SU-DHL-6 (cell line): ENCODE results near the gene MBL2.

Experiments
- H2AFZ ChIP-seq: fragments of 200-600 bp; sonication (generic); 2 replicates; pipeline ENCODE4 v1.6.1; 2014; ENCODE audit warnings: low read depth, mild to moderate bottlenecking, moderate library complexity, mixed read lengths, antibody characterized with exemption, low read length; ENCODE audit not compliant: severe bottlenecking
- H3F3A ChIP-seq: fragments of 200-600 bp; shearing (Covaris generic); 2 replicates; pipeline ENCODE4 v1.6.0; 2016; ENCODE audit warnings: antibody characterized with exemption, mild to moderate bottlenecking; ENCODE audit not compliant: insufficient read depth
- H3K27ac ChIP-seq: fragments of 200-600 bp; sonication (generic); 2 replicates; pipeline ENCODE4 v1.5.1; 2016; ENCODE audit warnings: low read depth, mild to moderate bottlenecking, low read length, moderate library complexity, mixed read lengths
- H3K27me3 ChIP-seq: fragments of 200-600 bp; sonication (generic), shearing (Covaris generic); 2 replicates; pipeline ENCODE4 v1.6.0; 2014; ENCODE audit warnings: mild to moderate bottlenecking, low read length
- H3K36me3 ChIP-seq: fragments of 200-600 bp; sonication (generic); 2 replicates; pipeline ENCODE4 v1.6.1; 2014; ENCODE audit warnings: mild to moderate bottlenecking, low read length, mixed read lengths
- H3K4me2 ChIP-seq: fragments of 300-600, 200-600 bp; shearing (Covaris generic), sonication (generic); 2 replicates; pipeline ENCODE4 v1.6.0; 2014; ENCODE audit warnings: low read length, low read depth, mild to moderate bottlenecking; ENCODE audit not compliant: poor library complexity, severe bottlenecking
- H3K4me3 ChIP-seq: fragments of 200-600 bp; sonication (generic); 2 replicates; pipeline ENCODE4 v1.5.1; 2014; ENCODE audit warnings: antibody characterized with exemption, low read length, mild to moderate bottlenecking, mixed read lengths; ENCODE audit not compliant: insufficient read depth, poor library complexity, severe bottlenecking
- H3K79me2 ChIP-seq: fragments of 200-600 bp; sonication (generic); 2 replicates; pipeline ENCODE4 v1.6.1; 2014; ENCODE audit warnings: mild to moderate bottlenecking, low read length, moderate library complexity; ENCODE audit not compliant: insufficient read depth
- H3K9ac ChIP-seq: fragments of 200-600 bp; sonication (generic); 2 replicates; pipeline ENCODE4 v1.7.0; 2014; ENCODE audit warnings: mild to moderate bottlenecking, low read length
- H3K9me2 ChIP-seq: fragments of 200-600 bp; sonication (generic); replicated peaks from 2 replicates; pipeline ENCODE4 v1.6.1; 2014; ENCODE audit warnings: low read length; ENCODE audit not compliant: insufficient read depth
- H3K9me3 ChIP-seq: fragments of 200-600 bp; sonication (generic); 2 replicates; pipeline ENCODE4 v1.6.1; 2014; ENCODE audit warnings: low read length, mixed read lengths; ENCODE audit not compliant: insufficient read depth
- H4K20me1 ChIP-seq: fragments of 200-600 bp; sonication (generic); 2 replicates; pipeline ENCODE4 v1.6.1; 2014; ENCODE audit warnings: low read depth, mild to moderate bottlenecking, antibody characterized with exemption, low read length, moderate library complexity, mixed read lengths
- EZH2phosphoT487 ChIP-seq: fragments of 200-600 bp; sonication (generic), shearing (Covaris generic); conservative IDR thresholded peaks from 2 replicates; pipeline ENCODE4 v1.6.1; 2018; ENCODE audit warnings: mild to moderate bottlenecking, antibody characterized with exemption, low read length, moderate library complexity, mixed read lengths
- TF ChIP-seq, protein P1 (sequence below): fragments of 200-600 bp; sonication (generic); IDR thresholded peaks from one replicate; pipeline ENCODE4 v1.5.1; 2017; ENCODE audit warnings: antibody characterized with exemption, mild to moderate bottlenecking, low read length, moderate library complexity; ENCODE audit not compliant: insufficient read depth, poor library complexity, severe bottlenecking

Gene MBL2

DNA sequence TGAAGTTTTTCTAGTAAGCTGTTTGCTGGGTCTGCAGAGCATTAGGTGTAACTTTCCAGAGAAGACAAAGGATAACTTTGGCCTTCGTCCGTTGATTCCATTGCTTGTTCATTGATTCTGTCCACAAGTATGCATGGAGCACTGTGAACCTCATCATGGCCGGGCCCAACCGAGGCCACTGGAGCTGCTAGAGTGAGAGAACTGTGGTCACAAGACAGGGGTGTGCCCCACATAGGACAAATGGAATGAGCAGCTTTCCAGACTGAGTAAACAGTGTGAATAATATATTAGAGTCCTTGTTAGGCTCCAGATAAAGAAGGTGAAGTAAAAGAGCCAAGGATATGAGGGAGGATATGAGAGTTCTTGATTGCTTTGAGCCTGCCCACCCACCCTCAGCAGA lies 24.9 kb downstream of the MBL2 start:
- Histone ChIP-seq H3F3A (no peaks in the 10 kb centered on the region), H4K20me1 (no peaks in the 10 kb centered on the region), H2AFZ (no peak overlapping the region), H3K9ac (no peak overlapping the region), H3K4me2 (no peak overlapping the region), H3K9me3 (no peaks in the 10 kb centered on the region), H3K27me3 (no peaks in the 10 kb centered on the region), H3K79me2 (no peaks in the 10 kb centered on the region), H3K4me3 (no peak overlapping the region), H3K27ac (no peak overlapping the region), H3K9me2 (no peaks in the 10 kb centered on the region), H3K36me3 (no peaks in the 10 kb centered on the region)
- TF ChIP-seq, protein P1, sequence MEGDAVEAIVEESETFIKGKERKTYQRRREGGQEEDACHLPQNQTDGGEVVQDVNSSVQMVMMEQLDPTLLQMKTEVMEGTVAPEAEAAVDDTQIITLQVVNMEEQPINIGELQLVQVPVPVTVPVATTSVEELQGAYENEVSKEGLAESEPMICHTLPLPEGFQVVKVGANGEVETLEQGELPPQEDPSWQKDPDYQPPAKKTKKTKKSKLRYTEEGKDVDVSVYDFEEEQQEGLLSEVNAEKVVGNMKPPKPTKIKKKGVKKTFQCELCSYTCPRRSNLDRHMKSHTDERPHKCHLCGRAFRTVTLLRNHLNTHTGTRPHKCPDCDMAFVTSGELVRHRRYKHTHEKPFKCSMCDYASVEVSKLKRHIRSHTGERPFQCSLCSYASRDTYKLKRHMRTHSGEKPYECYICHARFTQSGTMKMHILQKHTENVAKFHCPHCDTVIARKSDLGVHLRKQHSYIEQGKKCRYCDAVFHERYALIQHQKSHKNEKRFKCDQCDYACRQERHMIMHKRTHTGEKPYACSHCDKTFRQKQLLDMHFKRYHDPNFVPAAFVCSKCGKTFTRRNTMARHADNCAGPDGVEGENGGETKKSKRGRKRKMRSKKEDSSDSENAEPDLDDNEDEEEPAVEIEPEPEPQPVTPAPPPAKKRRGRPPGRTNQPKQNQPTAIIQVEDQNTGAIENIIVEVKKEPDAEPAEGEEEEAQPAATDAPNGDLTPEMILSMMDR, result no peak
- no peak for TF ChIP-seq EZH2phosphoT487

DNA sequence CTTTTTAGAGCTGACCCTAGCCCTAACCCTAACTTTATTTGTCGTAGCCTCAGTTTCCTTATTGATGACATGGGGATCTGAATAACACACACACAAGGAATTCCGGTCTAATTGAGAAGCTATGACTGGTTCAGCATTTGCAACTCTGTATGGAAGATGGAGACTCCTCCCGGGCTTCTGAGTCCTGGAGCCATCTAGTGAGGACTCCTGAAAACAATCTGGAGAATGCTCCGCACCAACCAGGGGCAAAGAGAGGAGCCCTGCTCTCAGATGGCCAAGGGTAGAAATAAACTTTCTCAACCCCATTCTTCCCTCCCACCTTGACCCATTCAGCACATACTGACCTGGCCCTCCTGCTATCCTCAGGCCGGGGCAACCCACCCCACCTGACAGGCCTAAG lies 26.4 kb downstream of the MBL2 start:
- Histone ChIP-seq H3K27ac (no peak overlapping the region), H3K9me2 (no peaks in the 10 kb centered on the region), H4K20me1 (no peaks in the 10 kb centered on the region), H3K27me3 (no peaks in the 10 kb centered on the region), H2AFZ (no peak overlapping the region), H3K9ac (no peak overlapping the region), H3K79me2 (no peaks in the 10 kb centered on the region), H3K9me3 (no peaks in the 10 kb centered on the region), H3K36me3 (no peaks in the 10 kb centered on the region), H3K4me3 (no peak overlapping the region), H3F3A (no peaks in the 10 kb centered on the region), H3K4me2 (no peak overlapping the region)
- TF ChIP-seq EZH2phosphoT487, result no peak
- TF ChIP-seq, protein P1, result no peak

DNA sequence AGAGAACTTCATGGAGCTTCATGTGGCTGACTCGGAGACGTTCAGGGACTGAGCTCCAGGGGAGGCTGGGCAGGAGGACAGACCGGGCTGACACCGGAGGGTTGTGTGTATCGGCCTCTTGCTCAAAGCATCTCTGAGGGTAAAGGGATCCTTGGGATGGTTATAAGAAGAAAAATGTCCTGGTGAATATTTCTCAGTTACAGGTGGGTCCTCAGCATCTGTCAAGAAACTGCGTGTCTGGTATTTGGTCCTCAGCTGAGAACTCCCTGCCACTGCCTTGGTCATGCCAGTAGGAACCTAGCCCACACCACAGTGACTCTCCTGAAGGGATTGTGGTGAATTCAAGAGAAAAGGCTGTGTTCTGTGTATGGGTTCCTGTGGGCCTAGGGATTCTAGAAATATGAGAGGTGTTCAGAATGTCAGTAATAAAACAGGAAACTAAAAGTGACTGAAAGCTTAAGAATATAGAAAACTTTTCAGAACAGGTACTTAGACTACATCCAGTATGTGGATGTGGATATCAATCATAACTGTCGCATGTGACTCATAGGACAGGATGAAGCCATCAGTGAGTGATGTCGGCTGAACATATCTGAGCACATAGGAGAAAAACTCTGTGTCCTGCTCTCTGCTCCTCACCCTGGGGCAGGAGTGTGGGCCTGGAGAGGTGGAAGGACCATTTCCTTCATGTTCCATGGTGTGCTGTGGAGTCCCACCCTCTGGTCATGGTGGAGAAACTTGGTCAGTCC lies 28.4 kb downstream of the MBL2 start:
- H3K79me2 ChIP-seq, result no peaks in the 10 kb centered on the region
- H3K4me2 ChIP-seq, result no peak overlapping the region
- TF ChIP-seq, protein P1, result no peak
- no peak for TF ChIP-seq EZH2phosphoT487
- no peaks in the 10 kb centered on the region for H3K9me3 ChIP-seq
- no peaks in the 10 kb centered on the region for H3K27me3 ChIP-seq
- no peak overlapping the region for H3K4me3 ChIP-seq
- H3F3A ChIP-seq, result no peaks in the 10 kb centered on the region
- H3K9me2 ChIP-seq, result no peaks in the 10 kb centered on the region
- H3K27ac ChIP-seq, result no peak overlapping the region
- H4K20me1 ChIP-seq, result no peaks in the 10 kb centered on the region
- no peak overlapping the region for H2AFZ ChIP-seq
- no peak overlapping the region for H3K9ac ChIP-seq
- no peaks in the 10 kb centered on the region for H3K36me3 ChIP-seq
